Mucosa of descending colon (tissue), 3 donors: ENCODE measurements around the gene TMED8. TPM values are rescaled to one million over a fixed set of nuclear protein-coding genes. Genes with fewer than 3 reads are reported as not detected.
"Not testable (repeated sequence)": the region's sequence is repeated elsewhere in the genome, so short reads cannot be mapped to it uniquely, and the experiment has no call there.

Source experiments
- ATAC-seq: fragments of 200-7000 bp; cut with Tn5 transposase; one replicate; pipeline ENCODE4 v1.9.1; 2020; ENCODE audit warnings: mild to moderate bottlenecking, moderate library complexity
- DNase-seq, 3 donors: peaks; one replicate each; pipeline ENCODE4 v3.0.0-alpha.2; 2020
- H3K36me3 ChIP-seq: fragments of 200-600 bp; one replicate; pipeline ENCODE4 v1.8.0; 2021; ENCODE audit warnings: low read depth, mild to moderate bottlenecking
- H3K4me1 ChIP-seq: fragments of 200-600 bp; one replicate; pipeline ENCODE4 v1.8.0; 2021; ENCODE audit warnings: low read depth, mild to moderate bottlenecking
- H3K4me3 ChIP-seq: fragments of 200-600 bp; one replicate; pipeline ENCODE4 v1.8.0; 2021; ENCODE audit warnings: mild to moderate bottlenecking
- H3K9me3 ChIP-seq: fragments of 200-600 bp; one replicate; pipeline ENCODE4 v1.8.0; 2021; ENCODE audit warnings: mild to moderate bottlenecking
- CTCF ChIP-seq: fragments of 200-600 bp; IDR thresholded peaks from one replicate; pipeline ENCODE4 v1.8.0; 2022; ENCODE audit warnings: antibody characterized with exemption, mild to moderate bottlenecking
- intact Hi-C, 2 donors: fragments of 100-400 bp; cut with DNase I in 1 of 2; cut with micrococcal nuclease in 1 of 2; formaldehyde crosslinking; loops; one replicate each; pipeline versions ENCODE4 v1.11.0 to v1.11.1; 2022; cut with DNase I, micrococcal nuclease
- total RNA-seq, 3 donors: library from RNA; stranded (reverse); fragmentation: NEBNext Ultra II Directional in 2 of 3; extraction: Animal tissue kit (Norgen Biotek cat#: 25700) in 2 of 3; gene quantifications; one replicate each; pipeline versions ENCODE4 v1.2.1 to v1.2.4, GENCODE V29; 2021 to 2023
- donor health status: DM: no; HTN: no; CAD: no; lungs with moderate emphysema.
- donor health status: DM: no; HTN: no; CAD: no.
- donor health status: DM: no; HTN: yes; CAD: no.

TMED8 gene
- total RNA-seq, 3 donors from 2014 or later, result 6.5 to 15.6 (median 7.7) TPM

- TF ChIP-seq CTCF, result no peak
- ATAC-seq (no peak), DNase-seq (no peak)
- Histone ChIP-seq H3K9me3 (no peaks in the 10 kb centered on the region), H3K36me3 (no peaks in the 10 kb centered on the region), H3K4me1 (no peaks in the 10 kb centered on the region), H3K4me3 (no peak overlapping the region)
- intact Hi-C loops, result no loop called here
These were observed 38.6 kb downstream of the TMED8 start for GRCh38 chr14:77338302-77338701.

- Histone ChIP-seq H3K9me3 (no peaks in the 10 kb centered on the region), H3K4me1 (no peaks in the 10 kb centered on the region), H3K36me3 (no peaks in the 10 kb centered on the region), H3K4me3 (no peak overlapping the region)
- DNase-seq (no peak), ATAC-seq (no peak)
- TF ChIP-seq CTCF, result no peak
- intact Hi-C loops, result no loop called here
These were observed 39.0 kb downstream of the TMED8 start for GRCh38 chr14:77337880-77338279.

DNA sequence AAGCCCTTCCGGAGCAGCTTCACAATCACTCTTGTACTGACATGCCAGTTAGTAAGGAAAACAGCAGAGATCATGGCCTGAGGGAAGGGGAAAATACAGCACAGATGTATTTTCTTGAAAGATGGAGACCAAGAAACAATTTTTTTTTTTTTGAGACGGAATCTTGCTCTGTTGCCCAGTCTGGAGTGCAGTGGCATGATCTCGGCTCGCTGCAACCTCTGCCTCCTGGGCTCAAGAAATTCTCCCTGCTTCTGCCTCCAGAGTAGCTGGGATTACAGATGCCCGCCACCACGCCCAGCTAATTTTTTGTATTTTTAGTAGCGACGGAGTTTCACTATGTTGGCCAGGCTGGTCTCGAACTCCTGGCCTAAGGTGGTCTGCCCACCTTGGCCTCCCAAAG lies 39.6 kb downstream of the TMED8 start:
- DNase-seq, H3K4me1 ChIP-seq, ATAC-seq, intact Hi-C loops, H3K4me3 ChIP-seq, H3K36me3 ChIP-seq, H3K9me3 ChIP-seq: not testable (repeated sequence)

DNA sequence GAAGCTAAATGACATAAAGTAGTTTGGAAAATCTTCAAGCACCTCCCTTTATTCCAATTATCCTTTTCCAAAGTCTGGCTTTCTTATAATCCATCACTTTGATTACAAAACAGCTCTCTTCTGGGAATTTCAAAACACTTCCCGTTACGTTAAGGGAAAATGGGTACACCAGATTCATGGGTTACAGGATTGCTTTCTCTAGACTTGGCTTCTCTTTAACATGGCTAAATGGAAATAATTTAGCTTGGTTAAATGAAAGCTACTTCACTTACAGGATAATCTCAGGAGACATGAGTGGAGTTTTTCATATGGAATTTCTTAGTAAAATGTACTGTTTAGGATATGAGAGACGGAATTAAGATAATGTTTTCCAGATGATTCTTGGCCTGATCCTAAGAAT lies 41.3 kb downstream of the TMED8 start:
- no peak for TF ChIP-seq CTCF
- no peak for DNase-seq
- Histone ChIP-seq H3K36me3 (no peaks in the 10 kb centered on the region), H3K4me3 (no peak overlapping the region), H3K4me1 (no peaks in the 10 kb centered on the region), H3K9me3 (no peaks in the 10 kb centered on the region)
- no peak for ATAC-seq
- intact Hi-C loops, result no loop called here

DNA sequence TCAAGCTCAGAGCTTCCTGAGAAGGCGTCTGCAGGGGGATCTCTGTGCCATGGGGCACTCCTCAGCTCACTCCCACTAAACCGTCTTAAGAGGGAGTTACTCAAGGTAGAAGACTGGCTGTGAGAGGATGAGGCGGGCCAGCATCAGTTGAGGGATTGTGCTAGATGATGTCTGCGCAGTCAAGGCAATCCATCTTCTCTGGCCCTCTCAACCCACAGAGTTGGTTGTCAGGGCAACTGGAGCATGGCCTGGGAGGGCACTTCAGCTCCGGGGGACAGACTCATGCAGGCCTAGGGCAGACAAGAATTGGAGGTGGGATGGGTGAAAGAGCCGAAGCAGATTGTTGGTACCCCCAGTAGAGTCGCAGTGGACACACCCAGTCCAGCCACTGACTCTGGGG lies 47.0 kb downstream of the TMED8 start:
- intact Hi-C loops, result no loop called here
- Histone ChIP-seq H3K9me3 (no peaks in the 10 kb centered on the region), H3K4me1 (no peaks in the 10 kb centered on the region), H3K36me3 (no peaks in the 10 kb centered on the region), H3K4me3 (no peak overlapping the region)
- no peak for TF ChIP-seq CTCF
- ATAC-seq (no peak), DNase-seq (no peak)

GRCh38 chr14:77327111-77327510 lies 49.8 kb downstream of the TMED8 start:
- intact Hi-C loops, result no loop called here
- DNase-seq, result no peak
- Histone ChIP-seq H3K36me3 (no peaks in the 10 kb centered on the region), H3K9me3 (no peaks in the 10 kb centered on the region), H3K4me3 (no peak overlapping the region), H3K4me1 (no peaks in the 10 kb centered on the region)
- ATAC-seq, result no peak
- no peak for TF ChIP-seq CTCF
